HG02642 (cell line): ENCODE measurements around the gene NPAS3.
"Not testable (repeated sequence)": the region's sequence is repeated elsewhere in the genome, so short reads cannot be mapped to it uniquely, and the experiment has no call there.

Experiments used
- ATAC-seq: cut with Tn5 transposase; IDR thresholded peaks from one replicate; pipeline ENCODE4 v1.9.1; 2021; ENCODE audit warnings: mild to moderate bottlenecking; ENCODE audit not compliant: unreplicated experiment, poor library complexity

The NPAS3 gene

DNA sequence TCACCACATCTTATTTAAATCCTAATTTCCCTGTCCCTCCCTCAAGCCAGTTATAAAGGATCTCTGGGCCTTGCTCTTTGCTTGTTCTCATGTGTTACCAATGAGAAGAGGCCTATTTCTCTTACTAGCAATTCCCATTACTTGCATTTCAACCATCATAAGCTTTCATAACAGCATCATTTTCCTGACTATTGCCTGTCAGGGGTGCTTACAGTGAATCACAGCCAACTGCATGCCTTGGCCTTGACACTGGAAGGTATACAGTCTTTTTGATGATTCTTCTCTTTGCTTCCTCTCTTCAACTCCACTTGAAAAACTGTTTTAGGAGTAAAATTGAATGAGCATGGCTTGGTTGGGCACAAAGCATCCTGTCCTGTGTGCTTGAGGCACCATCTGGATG lies 127.0 kb downstream of the NPAS3 start:
- ATAC-seq, result no peak

DNA sequence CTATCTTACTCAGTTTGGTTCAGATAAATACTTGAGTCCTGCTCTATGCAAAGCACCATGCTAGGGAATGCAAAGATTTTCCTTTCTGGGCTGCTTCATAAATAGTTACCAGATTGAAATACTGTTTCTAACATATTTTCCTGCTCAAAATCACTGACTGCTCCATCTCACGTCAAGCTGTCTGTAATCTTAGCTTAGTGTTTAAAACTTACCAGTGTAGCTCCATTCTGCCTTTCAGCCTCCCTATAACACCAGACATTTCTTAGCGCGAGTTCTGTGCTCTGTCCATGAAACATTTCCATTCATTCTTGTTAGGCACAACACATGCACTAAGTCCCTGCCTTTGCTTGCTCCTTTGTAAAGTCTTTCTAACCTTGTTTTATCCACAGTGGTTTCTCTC lies 129.4 kb downstream of the NPAS3 start:
- ATAC-seq, result no peak

DNA sequence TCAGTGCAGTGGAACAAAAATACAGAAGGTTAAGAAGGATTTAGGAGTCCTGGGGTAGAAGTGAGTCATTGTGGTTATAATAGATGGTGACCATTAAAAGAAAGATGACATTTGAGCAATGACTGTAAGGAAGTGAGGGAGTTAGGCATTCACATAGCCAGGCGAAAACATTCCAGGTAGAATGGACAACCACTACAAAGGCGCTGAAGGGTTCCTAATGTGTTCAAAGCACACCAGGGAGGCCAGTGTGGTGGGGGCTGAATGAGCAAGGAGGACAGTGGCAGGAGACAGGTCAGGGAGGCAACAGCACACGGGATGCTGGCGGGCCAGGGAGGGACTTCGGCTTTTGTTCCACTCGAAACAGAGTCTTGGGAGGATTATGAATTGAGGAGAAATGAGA lies 129.9 kb downstream of the NPAS3 start:
- ATAC-seq, result no peak

DNA sequence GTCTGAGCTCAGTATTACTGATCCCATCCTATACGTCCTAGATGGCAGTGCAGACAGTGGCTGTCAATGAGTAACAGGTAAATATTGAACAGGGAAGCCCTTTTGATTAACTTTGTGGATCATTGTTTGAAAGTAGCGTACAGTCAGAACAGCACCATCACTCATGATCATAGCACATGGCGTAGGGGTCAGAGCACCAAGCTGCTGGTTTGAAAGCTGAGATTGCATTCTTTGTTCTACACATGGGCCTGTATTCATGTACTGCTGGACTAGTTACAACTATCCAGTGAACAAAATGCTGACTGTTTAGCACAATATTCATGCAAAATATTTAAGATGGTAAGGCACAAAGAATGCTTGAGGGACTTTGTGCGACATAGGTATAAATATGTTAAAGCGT lies 131.8 kb downstream of the NPAS3 start:
- no peak for ATAC-seq

DNA sequence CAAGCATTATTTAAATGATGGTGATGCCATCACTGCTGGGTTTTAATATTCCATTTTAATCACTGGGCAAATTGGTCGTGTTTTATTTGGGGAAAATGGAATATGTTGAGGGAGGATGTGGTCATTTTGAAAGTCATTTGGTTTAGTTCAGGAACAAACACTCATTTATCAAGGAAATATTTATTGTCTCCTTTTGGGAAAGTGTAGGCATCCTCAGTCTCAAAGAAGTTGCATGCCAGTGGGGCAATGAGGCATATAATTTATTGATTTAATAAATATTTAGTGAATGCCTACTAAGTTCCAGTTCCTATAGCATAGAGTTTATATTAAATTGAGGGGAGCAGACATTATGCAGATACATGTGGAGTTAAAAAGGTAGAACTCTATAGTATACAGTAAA lies 134.3 kb downstream of the NPAS3 start:
- no peak for ATAC-seq

DNA sequence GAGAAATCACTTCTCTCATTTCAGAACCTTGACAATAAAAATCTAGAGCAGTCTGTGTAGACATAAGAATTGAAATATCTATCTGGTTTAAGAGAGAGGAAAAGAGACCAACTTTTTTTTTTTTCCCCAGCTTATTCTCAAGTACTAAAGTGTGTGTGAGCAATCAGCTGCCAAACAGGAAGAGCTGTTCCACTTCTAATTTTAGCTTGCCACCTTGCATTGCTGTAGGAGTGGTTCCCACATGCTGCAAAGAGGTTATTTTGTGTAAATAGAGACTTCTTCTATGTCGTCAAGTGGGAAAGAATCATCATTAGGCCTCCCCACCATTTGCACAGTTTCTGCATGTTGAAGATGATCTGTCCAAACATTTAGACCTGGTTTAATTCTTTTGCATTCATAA lies 142.6 kb downstream of the NPAS3 start:
- ATAC-seq, result no peak

DNA sequence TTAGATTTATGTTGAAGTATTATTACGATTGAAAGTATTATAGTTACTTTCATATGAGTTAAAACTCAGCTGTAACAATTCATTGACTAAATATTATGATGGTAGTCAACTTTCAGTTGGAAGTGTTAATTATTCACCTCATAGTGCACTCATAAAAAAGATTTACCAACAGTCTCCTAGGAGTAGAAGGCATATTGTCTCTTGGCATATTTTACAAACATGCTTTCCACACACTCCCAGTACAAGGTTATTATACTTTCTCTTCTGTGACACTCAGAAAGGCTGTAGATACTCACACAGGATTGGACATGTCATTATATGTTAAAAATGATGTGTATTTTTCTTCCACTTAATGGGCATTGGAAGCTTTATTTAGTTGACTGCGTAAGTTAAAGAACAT lies 147.1 kb downstream of the NPAS3 start:
- ATAC-seq, result no peak

DNA sequence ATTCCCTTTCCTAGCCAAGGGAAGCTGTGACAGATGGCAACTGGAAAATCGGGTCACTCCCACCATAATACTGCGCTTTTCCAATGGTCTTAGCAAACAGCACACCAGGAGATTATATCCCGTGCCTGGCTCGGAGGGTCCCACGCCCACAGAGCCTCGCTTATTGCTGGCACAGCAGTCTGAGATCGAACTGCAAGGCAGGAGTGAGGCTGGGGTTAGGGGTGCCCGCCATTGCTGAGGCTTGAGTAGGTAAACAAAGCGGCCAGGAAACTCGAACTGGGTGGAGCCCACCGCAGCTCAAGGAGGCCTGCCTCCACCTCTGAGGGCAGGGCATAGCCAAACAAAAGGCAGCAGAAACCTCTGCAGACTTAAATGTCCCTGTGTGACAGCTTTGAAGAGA lies 149.6 kb downstream of the NPAS3 start:
- not testable (repeated sequence) for ATAC-seq

DNA sequence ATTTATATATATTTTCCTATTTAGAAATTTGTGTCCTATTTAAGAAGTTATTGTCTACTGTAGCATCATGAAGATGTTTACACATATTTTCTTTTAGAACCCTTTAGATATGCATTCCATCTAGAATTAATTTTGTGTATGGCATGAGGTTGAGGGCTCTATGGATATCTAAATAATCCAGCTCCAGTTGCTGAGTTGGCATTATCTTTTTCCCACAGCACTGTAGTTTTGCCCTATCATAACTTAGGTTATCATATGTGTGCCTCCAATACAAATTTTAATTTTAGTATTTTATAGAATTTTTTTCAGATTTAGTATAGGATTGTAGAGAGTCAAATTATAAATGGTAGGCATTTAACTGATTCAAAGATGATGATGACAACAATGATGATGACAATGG lies 159.3 kb downstream of the NPAS3 start:
- ATAC-seq, result no peak

DNA sequence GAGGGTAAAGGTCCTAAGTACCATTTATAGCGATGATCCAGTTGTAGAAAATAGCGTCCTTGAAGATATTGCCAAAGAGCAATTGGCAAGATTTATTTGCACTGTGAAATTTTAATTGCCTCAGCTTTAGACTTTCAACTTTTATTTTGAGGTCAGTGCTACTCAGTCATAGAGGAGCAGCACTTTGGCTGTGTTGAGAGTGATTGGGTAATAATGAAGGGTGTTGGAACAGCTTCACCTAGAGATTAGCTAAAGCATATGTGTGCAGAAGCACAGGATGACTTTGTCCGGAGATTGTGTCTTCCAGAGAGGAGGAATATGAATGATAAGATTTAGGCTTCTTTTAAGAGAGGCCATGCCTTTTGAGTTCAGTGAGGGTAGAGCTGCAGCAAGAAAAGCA lies 164.8 kb downstream of the NPAS3 start:
- ATAC-seq, result no peak

DNA sequence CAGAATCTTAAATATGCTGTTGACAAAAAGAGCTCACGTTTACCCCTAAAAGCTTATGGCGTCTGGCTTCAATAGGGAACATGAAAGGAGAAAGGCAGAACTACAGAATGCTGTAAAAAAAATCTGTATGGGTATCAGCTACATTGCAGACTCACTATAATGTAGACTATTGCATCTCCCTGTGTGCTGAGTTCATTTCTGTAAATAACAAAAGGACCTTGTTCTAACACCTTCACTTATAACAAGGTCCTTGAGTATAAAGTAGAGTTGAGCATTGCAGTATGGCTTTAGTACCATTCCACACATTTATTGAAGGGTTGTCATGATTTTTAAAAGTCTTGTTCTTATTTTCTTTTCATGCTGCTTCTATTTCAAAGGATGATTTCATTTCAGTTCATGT lies 165.3 kb downstream of the NPAS3 start:
- no peak for ATAC-seq

DNA sequence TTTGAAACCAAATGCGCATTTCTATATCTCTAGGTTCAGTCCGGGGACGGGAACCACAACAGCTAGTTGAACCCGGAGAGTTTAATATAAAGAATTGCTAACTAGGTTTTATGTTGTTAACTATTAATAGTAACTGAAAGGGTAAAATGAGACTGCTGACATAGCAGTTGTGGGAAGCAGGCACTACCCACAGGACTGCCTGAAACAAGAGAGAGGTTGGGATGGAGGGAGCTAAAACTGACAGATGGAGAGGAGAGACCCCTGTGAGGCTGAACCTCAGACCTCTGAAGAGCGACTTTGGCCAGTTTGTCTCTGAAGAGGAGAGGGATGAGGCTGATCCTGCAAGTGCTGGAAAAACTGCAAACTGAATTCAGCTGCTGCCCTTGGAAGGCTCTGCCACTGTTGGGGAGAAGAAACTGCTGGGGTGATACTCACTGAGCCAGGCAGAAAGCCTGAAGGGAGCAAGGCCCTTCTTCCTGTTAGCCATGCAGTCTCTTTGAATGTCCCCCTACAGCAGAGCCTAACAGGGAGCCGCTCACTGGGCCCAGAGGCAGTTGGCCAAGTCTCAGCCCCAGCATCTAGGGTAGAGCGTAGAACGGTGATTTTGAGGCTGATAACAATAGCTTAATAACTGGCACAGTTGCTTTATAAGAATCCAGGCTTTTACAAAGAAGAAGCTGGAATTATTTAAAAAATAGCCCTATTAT lies 172.2 kb downstream of the NPAS3 start:
- no peak for ATAC-seq

DNA sequence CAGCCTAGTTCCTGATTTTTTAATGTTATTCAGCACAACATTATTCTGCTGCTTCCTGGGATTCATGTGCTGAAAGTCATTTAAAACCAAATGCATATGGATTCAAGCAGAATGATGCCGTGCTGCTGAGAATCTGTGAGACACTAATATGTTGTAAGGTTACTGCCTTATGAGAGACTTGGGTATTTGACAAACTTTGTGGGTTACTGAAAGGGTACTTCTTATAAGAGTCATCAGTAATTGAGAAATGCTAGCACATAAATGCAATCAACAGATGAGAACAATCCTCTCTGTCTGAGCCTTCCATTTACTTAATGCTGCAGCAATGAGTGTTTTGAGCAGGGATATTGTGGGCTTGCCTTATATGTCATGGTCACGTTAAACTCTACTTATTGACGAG lies 175.7 kb downstream of the NPAS3 start:
- ATAC-seq, result no peak

DNA sequence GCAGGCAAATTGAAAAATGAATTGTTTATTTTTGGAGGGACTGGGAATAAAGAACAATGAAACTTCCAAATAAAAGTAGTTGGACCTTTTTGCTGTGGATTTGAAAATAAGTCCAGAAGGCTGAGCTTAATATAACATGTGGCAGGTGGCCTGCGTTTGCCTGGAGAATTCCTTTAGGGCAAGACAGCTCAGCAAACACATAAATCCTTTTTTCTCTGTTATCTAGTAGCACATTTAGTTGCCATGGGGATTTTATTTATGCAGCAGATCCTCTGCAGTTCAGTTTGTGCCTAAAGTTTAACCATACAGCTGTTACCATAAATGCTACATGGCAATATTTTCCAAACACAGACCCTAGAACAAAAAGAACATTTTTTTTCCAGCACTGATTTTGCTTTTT lies 180.0 kb downstream of the NPAS3 start:
- ATAC-seq, result no peak

DNA sequence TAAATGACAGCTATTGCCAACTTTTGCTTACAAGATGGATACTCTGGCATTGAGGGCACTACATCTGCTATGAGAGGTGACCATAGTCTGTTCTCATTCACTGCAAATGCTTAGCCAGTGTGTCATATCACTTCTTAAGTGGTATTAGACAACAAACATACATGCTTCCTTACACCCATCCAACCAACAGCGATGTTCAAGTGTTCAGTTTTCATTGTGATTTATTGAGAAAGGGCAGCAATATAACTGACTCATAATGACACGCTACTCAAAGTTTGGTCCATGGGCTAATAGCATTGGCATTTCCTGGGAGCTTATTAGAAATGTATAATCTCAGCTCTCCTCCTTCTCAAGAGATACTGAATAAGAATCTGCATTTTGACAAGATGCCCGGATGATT lies 181.7 kb downstream of the NPAS3 start:
- no peak for ATAC-seq

DNA sequence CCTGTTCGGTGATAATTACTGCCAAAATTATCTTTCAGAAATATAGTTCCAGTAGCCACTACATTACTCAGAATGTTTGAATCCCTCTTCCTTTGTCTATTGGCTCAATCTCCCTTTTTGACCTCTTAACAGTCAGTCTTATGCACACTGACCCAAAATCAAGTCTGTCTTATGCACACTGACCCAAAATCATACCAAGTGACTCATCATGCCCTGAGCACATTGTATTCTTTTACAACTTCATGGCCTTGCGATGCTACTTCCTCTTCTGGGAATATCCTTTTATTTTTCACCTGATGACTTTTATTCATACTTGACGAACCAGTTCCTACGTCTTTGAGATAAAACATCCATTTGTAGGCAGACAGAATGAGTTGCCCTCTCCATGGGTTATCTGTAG lies 182.3 kb downstream of the NPAS3 start:
- no peak for ATAC-seq

DNA sequence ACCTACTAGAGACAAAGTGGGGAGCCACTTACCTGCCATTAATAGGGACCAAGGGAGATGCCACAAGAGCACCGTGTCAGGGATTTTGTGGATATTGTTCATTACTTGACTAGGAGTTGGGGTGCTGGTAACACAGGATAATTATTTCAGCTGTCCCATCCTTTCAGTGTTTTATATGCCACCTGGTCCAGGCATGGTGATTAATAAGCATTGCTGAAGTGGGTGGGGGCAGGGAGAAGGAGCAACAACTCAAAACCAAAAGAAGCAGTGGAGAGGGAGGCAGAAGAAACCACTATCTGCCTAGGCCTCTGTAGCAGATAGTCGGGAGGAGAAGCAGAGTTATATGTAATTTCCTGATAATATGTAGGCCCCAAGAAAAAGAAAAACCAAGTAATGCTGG lies 184.6 kb downstream of the NPAS3 start:
- ATAC-seq, result no peak

DNA sequence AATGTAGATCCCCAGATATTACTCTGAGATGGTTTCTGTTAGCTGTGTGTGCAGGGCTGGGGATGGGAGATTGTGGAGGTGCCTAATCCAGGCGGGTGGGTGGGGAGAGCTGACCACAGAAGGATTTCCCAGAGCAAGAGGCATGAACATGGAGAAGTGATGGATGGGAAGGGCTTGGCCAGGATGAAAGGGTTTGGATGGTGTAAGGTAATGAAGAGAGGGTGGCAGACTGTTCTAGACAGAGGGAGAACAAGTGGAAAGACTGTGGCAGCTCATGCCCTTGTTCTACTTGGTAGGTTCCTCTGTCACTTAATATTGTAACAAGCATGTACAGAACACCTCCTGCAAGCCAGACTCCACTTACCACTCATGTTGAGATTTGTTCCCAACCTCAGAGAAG lies 187.8 kb downstream of the NPAS3 start:
- no peak for ATAC-seq

DNA sequence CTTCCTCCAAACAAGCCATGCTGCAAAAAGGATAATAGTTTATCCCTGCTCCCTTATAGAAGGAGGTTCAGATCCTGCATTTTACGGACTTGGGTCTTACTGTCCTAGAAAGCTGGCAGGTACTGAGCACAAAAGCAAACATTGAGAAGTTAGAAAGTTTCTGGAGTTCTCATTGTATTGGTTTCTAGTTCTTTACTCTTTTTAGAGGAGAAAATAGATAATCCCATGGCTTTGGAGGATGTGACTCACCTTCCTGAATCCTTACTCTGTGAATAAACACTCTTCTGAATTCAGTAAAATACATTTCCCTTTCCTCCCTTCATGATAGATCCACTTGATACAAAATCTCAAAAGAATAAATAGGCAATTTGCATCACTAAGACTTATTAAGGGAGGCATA lies 188.9 kb downstream of the NPAS3 start:
- ATAC-seq, result no peak

DNA sequence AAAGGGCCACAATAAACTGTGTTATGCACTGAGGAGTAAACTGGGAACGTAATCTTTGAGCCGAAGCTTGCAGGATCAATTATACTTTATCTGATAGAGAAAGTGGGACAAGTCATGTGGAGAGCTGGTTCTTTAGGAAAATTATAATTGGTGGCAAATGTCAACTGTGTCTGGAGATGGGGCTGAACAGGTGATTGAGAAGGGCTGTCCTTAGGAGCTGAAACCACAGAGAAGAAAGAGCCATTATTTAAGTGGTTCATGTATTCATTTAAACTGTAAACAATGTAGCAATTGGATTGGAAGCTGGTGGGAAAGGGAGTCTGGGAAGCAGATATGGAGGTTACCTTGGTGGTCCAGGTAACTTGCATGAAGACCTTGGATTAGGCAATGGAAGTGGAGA lies 193.1 kb downstream of the NPAS3 start:
- ATAC-seq, result no peak

DNA sequence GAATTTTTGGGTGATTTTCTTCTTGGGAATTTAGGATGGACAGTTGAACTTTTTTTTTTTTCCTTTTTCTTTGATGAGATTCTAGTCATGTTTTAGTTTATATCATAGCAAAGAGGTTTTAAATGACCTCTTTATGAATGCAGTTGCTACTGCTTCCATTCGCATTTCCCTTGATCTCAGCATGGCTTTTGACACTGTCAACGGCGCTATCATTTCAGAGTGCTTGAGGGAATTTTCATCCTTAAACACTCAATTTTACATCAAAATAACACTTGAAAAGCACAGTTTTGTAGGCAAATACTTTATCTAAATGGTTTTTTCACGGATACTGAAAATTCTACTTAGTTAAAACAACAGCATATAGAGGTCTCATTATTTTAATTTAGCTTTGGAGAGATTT lies 195.5 kb downstream of the NPAS3 start:
- no peak for ATAC-seq

DNA sequence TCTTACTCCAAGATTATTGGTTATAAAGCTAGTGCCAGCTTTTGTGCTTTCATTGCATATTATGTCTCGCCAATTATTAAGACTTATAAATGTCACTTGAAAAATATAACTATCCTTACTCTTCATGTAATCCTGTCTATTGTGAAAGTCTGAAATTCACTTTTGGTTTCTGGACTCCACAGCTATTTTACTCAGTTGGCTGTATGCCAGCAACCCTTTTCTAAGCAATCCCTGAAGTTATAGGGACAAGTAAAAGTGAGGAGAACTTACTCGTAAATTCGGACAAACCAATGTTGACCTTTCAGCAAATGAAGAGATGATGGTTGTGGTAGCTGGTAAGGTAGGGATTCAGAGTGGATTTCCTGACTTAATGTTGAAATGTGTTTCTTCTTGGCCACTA lies 196.3 kb downstream of the NPAS3 start:
- ATAC-seq, result no peak
